CD4-positive, alpha-beta memory T cell (primary cell): ENCODE measurements around the gene NUP133. TPM values are rescaled to one million over a fixed set of nuclear protein-coding genes. Genes with fewer than 3 reads are reported as not detected.

Source experiments
- CTCF ChIA-PET: fragments of 350-600 bp; sonication (Branson Sonifier 250); formaldehyde crosslinking; loops from one replicate; lab custom pipeline; 2021; ENCODE audit warnings: inconsistent platforms; ENCODE audit not compliant: partially characterized antibody; lab: Charles Lee
- POLR2A ChIA-PET: fragments of 350-600 bp; sonication (Branson Sonifier 250); formaldehyde crosslinking; loops from one replicate; lab custom pipeline; 2021; ENCODE audit not compliant: partially characterized antibody; lab: Charles Lee
- DNase-seq, 5 donors: peaks; one replicate each; pipeline versions ENCODE4 v3.0.0 to v3.0.0-alpha.2; 2020 to 2022; ENCODE audit warnings: mixed read lengths in 1 of 5
- H3K27ac ChIP-seq: one replicate; pipeline ENCODE4 v1.7.0; 2013; ENCODE audit warnings: low read depth, low read length
- H3K27me3 ChIP-seq: 2 replicates; pipeline ENCODE4 v1.7.0; 2013; ENCODE audit warnings: mild to moderate bottlenecking, low read length, moderate library complexity; ENCODE audit not compliant: insufficient read depth
- H3K36me3 ChIP-seq: 2 replicates; pipeline ENCODE4 v1.7.0; 2013; ENCODE audit warnings: mild to moderate bottlenecking, low read length, moderate library complexity; ENCODE audit not compliant: insufficient read depth
- H3K4me1 ChIP-seq: 2 replicates; pipeline ENCODE4 v1.7.0; 2013; ENCODE audit warnings: mild to moderate bottlenecking, low read length, moderate library complexity; ENCODE audit not compliant: insufficient read depth
- H3K4me3 ChIP-seq, 2 donors: one replicate each; pipeline ENCODE4 v1.7.0; 2013; ENCODE audit warnings: low read length in 2 of 2, mild to moderate bottlenecking in 1 of 2
- H3K9me3 ChIP-seq, 2 donors: one replicate each; pipeline ENCODE4 v1.7.0; 2013; ENCODE audit warnings: low read length in 2 of 2, control low read depth in 1 of 2; ENCODE audit not compliant: control insufficient read depth in 1 of 2
- H3K27ac Mint-ChIP-seq, 7 donors: one replicate each; pipeline ENCODE4 v1.8.0; 2020 to 2021; ENCODE audit warnings: mixed read lengths in 7 of 7, mild to moderate bottlenecking in 6 of 7, inconsistent platforms in 3 of 7, moderate library complexity in 3 of 7
- H3K27me3 Mint-ChIP-seq, 2 donors: one replicate each; pipeline ENCODE4 v1.8.0; 2020 to 2021; ENCODE audit warnings: mixed read lengths in 2 of 2
- H3K36me3 Mint-ChIP-seq, 2 donors: one replicate each; pipeline ENCODE4 v1.8.0; 2020 to 2021; ENCODE audit warnings: mixed read lengths in 2 of 2, inconsistent platforms in 1 of 2, mild to moderate bottlenecking in 1 of 2
- H3K4me1 Mint-ChIP-seq, 4 donors: one replicate each; pipeline ENCODE4 v1.8.0; 2020 to 2021; ENCODE audit warnings: mixed read lengths in 4 of 4, mild to moderate bottlenecking in 1 of 4
- H3K4me3 Mint-ChIP-seq, 8 donors: one replicate each; pipeline ENCODE4 v1.8.0; 2020 to 2021; ENCODE audit warnings: mixed read lengths in 8 of 8, mild to moderate bottlenecking in 7 of 8, moderate library complexity in 6 of 8, inconsistent platforms in 3 of 8
- H3K9me3 Mint-ChIP-seq, 8 donors: one replicate each; pipeline ENCODE4 v1.8.0; 2020 to 2021; ENCODE audit warnings: mixed read lengths in 8 of 8, mild to moderate bottlenecking in 5 of 8, inconsistent platforms in 3 of 8, moderate library complexity in 1 of 8
- intact Hi-C: fragments of 100-400 bp; cut with micrococcal nuclease; formaldehyde crosslinking; loops from one replicate; pipeline ENCODE4 v1.15.1; 2023
- polyA plus RNA-seq, 2 donors: library from polyadenylated mRNA; unstranded; fragments of 300-500 nt; fragmentation: Illumina TruSeq; gene quantifications; one replicate each; pipeline ENCODE4 v1.2.3, GENCODE V29; 2021
- total RNA-seq, 2 experiments: library from RNA; stranded (reverse); gene quantifications; one replicate each; pipeline ENCODE4 v1.2.3, GENCODE V29; 2021

Gene NUP133
- total and polyA plus RNA-seq, 4 experiments from 2014 or later = 16.8 to 48.4 (median 32.2) TPM

DNA sequence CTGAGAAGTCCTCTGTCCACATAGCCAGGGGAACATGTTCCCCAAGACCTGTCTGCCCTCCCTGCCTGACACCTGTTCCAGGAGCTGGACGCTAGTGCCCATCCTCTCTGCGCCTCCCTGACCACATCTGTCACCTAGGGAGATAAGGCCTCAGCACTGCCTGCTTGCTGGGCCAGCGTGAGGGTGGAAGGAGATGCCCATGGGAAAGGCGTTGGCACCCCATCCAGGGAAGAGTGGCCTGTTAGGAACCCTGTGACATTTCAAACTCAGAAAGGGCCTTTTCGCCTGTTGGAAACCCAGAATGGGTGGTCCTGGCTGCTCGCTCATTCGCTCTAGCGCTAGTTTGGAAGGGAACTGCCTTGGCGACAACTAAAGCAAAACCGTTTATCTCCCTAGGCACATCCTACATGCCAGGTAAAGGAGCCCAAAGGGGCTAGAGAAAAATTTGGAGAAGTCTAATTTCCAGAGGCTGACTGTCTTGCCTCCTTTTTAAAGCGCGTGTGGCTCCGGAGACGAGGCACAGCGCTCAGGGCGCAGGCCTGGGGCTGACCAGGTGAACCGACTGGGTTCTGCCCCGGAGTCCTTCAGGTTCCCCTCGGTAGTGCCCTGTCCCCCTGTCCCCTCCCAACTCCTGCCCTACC is 74.7 kb downstream of the NUP133 start:
- peaks cover 34% of the 10 kb centered on the region for H3K27me3 ChIP-seq
- intact Hi-C loops = no loop called here
- H3K27me3 Mint-ChIP-seq = peaks cover 36 to 43% of the 10 kb centered on the region in 2 donors

DNA sequence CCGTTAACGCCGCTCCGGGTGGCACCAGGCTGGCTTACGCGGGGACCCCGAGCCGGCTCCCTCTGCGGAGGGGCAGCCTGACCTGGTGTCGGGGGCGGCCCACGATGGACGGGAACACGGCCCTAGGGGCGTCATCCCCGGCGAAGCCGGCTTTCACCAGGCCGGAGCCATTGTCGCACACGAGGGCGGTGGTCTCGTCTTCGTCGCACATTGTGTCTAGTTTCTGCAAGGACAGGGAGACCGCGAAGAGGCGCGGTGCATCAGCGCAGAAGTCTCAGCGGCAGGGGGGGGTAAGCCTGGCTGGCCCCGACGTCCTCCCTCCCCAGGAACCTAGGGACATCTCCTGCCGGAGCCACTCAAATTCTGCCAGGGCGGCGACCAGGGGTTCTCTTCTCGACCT is 75.2 kb downstream of the NUP133 start:
- H3K27ac ChIP-seq = no peak overlapping the region
- H3K36me3 Mint-ChIP-seq = peaks cover 0 to 3% of the 10 kb centered on the region in 2 donors
- H3K27ac Mint-ChIP-seq = no peak overlapping the region
- DNase-seq = no peak
- CTCF ChIA-PET = no interaction called here
- peaks cover 12 to 23% (median 19%) of the 10 kb centered on the region in 4 donors for H3K4me1 Mint-ChIP-seq
- peaks cover 38 to 45% of the 10 kb centered on the region in 2 donors for H3K27me3 Mint-ChIP-seq
- POLR2A ChIA-PET = no interaction called here
- peaks cover 0 to 4% (median 3%) of the 10 kb centered on the region in 8 donors for H3K9me3 Mint-ChIP-seq
- peaks cover 22% of the 10 kb centered on the region for H3K4me1 ChIP-seq
- no peaks in the 10 kb centered on the region for H3K36me3 ChIP-seq
- no peaks in the 10 kb centered on the region for H3K9me3 ChIP-seq
- intact Hi-C loops = no loop called here
- no peak overlapping the region for H3K4me3 ChIP-seq
- peak overlapping the region in 5 of 8 donors; percentile 12 to 76 (median 60) for H3K4me3 Mint-ChIP-seq
- H3K27me3 ChIP-seq = peaks cover 34% of the 10 kb centered on the region

More for the DNA sequence above, 74.7 kb downstream of the NUP133 start:
- H3K27ac Mint-ChIP-seq = no peak overlapping the region
- Histone ChIP-seq H3K36me3 (no peaks in the 10 kb centered on the region), H3K4me3 (no peak overlapping the region), H3K4me1 (peaks cover 22% of the 10 kb centered on the region), H3K9me3 (no peaks in the 10 kb centered on the region), H3K27ac (no peak overlapping the region)
- ChIA-PET POLR2A (no interaction called here), CTCF (no interaction called here)
- H3K9me3 Mint-ChIP-seq = peaks cover 0 to 4% (median 3%) of the 10 kb centered on the region in 8 donors
- no peak for DNase-seq
- peaks cover 12 to 23% (median 19%) of the 10 kb centered on the region in 4 donors for H3K4me1 Mint-ChIP-seq
- peaks cover 0 to 3% of the 10 kb centered on the region in 2 donors for H3K36me3 Mint-ChIP-seq
- peak overlapping the region in 5 of 8 donors; percentile 12 to 62 (median 55) for H3K4me3 Mint-ChIP-seq

DNA sequence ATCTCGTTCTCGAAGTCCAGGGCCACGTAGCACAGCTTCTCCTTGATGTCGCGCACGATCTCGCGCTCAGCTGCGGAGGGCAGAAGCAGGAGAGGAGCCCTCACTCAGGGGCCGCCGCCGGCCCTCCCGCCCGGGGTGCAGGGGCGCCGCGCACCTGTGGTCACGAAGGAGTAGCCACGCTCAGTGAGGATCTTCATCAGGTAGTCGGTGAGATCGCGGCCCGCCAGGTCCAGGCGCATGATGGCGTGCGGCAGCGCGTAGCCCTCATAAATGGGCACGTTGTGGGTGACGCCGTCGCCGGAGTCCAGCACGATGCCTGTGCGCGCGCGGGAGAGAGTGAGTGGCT is 76.1 kb downstream of the NUP133 start:
- POLR2A ChIA-PET = no interaction called here
- Mint-ChIP-seq H3K4me3 (peak overlapping the region in 7 of 8 donors; percentile 60 to 90 (median 87)), H3K27ac (peak overlapping the region in 1 of 7 donors; percentile 66), H3K27me3 (peaks cover 38 to 48% of the 10 kb centered on the region in 2 donors), H3K36me3 (peaks cover 0 to 3% of the 10 kb centered on the region in 2 donors), H3K4me1 (peaks cover 12 to 23% (median 19%) of the 10 kb centered on the region in 4 donors), H3K9me3 (peaks cover 0 to 4% (median 2%) of the 10 kb centered on the region in 8 donors)
- Histone ChIP-seq H3K27ac (no peak overlapping the region), H3K4me1 (peaks cover 22% of the 10 kb centered on the region), H3K9me3 (no peaks in the 10 kb centered on the region), H3K4me3 (peak overlapping the region in 1 of 2 donors; percentile 38), H3K27me3 (peaks cover 34% of the 10 kb centered on the region), H3K36me3 (no peaks in the 10 kb centered on the region)
- CTCF ChIA-PET = no interaction called here
- DNase-seq = no peak
- intact Hi-C loops = no loop called here

DNA sequence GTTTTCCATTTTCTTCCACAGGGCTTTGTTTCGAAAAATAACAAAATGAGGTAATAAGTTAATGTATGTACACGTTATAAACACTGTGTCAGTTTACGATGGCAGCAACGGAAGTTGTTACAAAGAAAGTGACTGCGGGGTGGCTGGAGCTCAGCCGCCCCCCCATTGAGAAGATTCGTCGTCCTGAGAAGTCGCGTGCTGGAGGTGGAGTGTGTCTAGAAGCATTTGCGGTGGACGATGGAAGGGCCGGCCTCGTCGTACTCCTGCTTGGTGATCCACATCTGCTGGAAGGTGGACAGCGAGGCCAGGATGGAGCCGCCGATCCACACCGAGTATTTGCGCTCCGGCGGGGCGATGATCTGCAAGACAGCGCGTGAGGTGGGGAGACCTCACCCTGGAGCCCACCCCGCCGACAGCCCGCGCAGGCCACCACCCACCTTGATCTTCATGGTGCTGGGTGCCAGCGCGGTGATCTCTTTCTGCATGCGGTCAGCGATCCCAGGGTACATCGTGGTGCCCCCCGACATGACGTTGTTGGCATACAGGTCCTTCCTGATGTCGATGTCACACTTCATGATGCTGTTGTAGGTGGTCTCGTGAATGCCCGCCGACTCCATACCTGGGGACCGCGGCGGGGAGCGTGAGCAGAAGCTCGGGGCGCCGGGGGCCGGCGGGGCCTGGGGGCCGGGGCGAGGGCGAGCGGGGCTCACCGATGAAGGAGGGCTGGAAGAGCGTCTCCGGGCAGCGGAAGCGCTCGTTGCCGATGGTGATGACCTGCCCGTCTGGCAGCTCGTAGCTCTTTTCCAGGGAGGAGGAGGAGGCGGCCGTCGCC is 76.6 kb downstream of the NUP133 start:
- no peaks in the 10 kb centered on the region for H3K36me3 ChIP-seq
- peaks cover 0 to 4% (median 2%) of the 10 kb centered on the region in 8 donors for H3K9me3 Mint-ChIP-seq
- H3K27me3 ChIP-seq = peaks cover 34% of the 10 kb centered on the region
- POLR2A ChIA-PET = no interaction called here
- peaks cover 0 to 3% of the 10 kb centered on the region in 2 donors for H3K36me3 Mint-ChIP-seq
- DNase-seq = peak in 2 of 5 donors; percentile 18 to 19
- peaks cover 42 to 51% of the 10 kb centered on the region in 2 donors for H3K27me3 Mint-ChIP-seq
- peaks cover 22% of the 10 kb centered on the region for H3K4me1 ChIP-seq
- CTCF ChIA-PET = no interaction called here
- peaks cover 12 to 23% (median 19%) of the 10 kb centered on the region in 4 donors for H3K4me1 Mint-ChIP-seq
- peak overlapping the region; percentile 75 to 92 (median 88) for H3K4me3 Mint-ChIP-seq
- intact Hi-C loops = no loop called here
- no peaks in the 10 kb centered on the region for H3K9me3 ChIP-seq
- H3K4me3 ChIP-seq = peak overlapping the region in 1 of 2 donors; percentile 38
- peak overlapping the region in 2 of 7 donors; percentile 3 to 35 for H3K27ac Mint-ChIP-seq
- H3K27ac ChIP-seq = no peak overlapping the region

DNA sequence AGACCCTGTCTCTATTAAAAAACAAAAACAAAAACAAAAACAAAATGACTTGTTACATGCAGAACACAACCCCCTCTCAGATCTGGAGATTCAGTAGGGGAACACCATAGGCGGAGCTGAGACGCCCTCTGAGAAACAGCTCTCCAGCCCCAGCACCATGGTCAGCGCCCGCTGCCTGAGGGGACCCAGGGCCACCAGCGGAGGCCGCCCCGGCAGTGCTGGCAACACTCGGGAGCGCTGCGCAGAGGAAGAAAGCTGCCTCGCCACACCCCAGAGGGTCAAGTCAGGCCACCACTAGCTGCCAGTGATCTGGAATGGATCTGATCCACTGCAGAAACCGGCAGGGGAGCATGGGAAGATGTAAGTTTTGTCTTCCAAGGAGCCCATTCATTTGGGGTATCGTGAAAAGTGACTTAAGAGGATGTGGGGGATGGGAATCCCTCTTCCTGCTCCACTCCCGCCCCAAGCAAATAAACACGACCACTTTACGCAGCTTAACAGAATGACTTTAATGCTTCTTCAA is 77.3 kb downstream of the NUP133 start:
- H3K4me3 Mint-ChIP-seq = peak overlapping the region; percentile 75 to 92 (median 88)

DNA sequence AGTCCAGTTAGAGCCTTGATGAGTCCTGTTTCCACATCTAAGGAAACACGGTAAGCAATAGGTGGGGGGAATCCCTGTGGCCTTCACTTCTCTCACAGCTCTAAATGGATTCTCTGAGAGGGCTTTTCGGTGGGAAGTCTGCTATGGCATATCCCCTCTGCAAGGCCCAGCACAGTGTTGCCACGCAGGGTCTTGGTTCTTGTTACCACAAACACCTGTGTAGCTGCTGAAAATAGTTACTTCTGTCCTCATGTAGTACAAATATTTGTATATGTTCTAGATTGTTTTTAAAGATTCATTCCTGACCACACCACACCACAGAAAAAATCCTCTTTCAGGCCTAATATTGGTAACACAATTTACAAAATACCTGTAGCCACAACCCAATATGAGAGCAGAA is 79.9 kb downstream of the NUP133 start:
- Histone ChIP-seq H3K9me3 (no peaks in the 10 kb centered on the region), H3K27me3 (peaks cover 17% of the 10 kb centered on the region), H3K36me3 (no peaks in the 10 kb centered on the region), H3K27ac (no peak overlapping the region), H3K4me1 (peaks cover 15% of the 10 kb centered on the region), H3K4me3 (no peak overlapping the region)
- H3K4me3 Mint-ChIP-seq = no peak overlapping the region
- H3K9me3 Mint-ChIP-seq = peaks cover 0 to 18% (median 12%) of the 10 kb centered on the region in 8 donors
- H3K27ac Mint-ChIP-seq = no peak overlapping the region
- ChIA-PET POLR2A (no interaction called here), CTCF (no interaction called here)
- peaks cover 3% of the 10 kb centered on the region in 2 donors for H3K36me3 Mint-ChIP-seq
- H3K27me3 Mint-ChIP-seq = peaks cover 47 to 48% of the 10 kb centered on the region in 2 donors
- no peak for DNase-seq
- H3K4me1 Mint-ChIP-seq = peaks cover 11 to 23% (median 18%) of the 10 kb centered on the region in 4 donors
- intact Hi-C loops = no loop called here

More for the DNA sequence above, 77.3 kb downstream of the NUP133 start:
- Mint-ChIP-seq H3K27me3 (peaks cover 40 to 54% of the 10 kb centered on the region in 2 donors), H3K27ac (peak overlapping the region in 2 of 7 donors; percentile 3 to 35), H3K9me3 (peaks cover 0 to 4% (median 2%) of the 10 kb centered on the region in 8 donors), H3K36me3 (peaks cover 0 to 3% of the 10 kb centered on the region in 2 donors), H3K4me1 (peaks cover 12 to 23% (median 19%) of the 10 kb centered on the region in 4 donors)
- H3K9me3 ChIP-seq = no peaks in the 10 kb centered on the region
- POLR2A ChIA-PET = no interaction called here
- peaks cover 32% of the 10 kb centered on the region for H3K27me3 ChIP-seq
- peaks cover 22% of the 10 kb centered on the region for H3K4me1 ChIP-seq
- intact Hi-C loops = no loop called here
- H3K36me3 ChIP-seq = no peaks in the 10 kb centered on the region
- H3K4me3 ChIP-seq = peak overlapping the region in 1 of 2 donors; percentile 32
- H3K27ac ChIP-seq = no peak overlapping the region
- CTCF ChIA-PET = no interaction called here
- DNase-seq = peak in 3 of 5 donors; percentile 21 to 37 (median 25)

DNA sequence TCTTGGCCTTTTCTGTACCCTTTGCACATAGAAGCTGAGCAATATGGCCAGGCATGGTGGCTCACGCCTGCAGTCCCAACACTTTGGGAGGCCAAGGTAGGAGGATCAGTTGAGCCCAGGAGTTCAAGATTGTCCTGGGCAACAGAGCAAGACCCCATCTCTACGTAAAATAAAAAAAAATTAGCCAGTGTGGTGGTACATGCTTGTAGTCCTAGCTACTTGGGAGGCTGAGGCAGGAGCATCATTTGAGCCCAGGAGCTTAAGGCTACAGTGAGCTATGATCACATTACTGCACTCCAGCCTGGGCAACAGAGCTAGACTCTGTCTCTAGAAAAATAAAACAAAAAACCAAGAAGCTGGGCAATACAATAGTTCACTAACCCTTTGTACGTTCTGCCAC is 80.6 kb downstream of the NUP133 start:
- Mint-ChIP-seq H3K27ac (no peak overlapping the region), H3K36me3 (peaks cover 3% of the 10 kb centered on the region in 2 donors), H3K27me3 (peaks cover 46 to 52% of the 10 kb centered on the region in 2 donors), H3K9me3 (peaks cover 0 to 23% (median 14%) of the 10 kb centered on the region in 8 donors), H3K4me3 (no peak overlapping the region), H3K4me1 (peaks cover 10 to 22% (median 17%) of the 10 kb centered on the region in 4 donors)
- ChIA-PET POLR2A (no interaction called here), CTCF (no interaction called here)
- DNase-seq = no peak
- no peak overlapping the region for H3K27ac ChIP-seq
- H3K9me3 ChIP-seq = no peaks in the 10 kb centered on the region
- H3K4me1 ChIP-seq = peaks cover 13% of the 10 kb centered on the region
- no peak overlapping the region for H3K4me3 ChIP-seq
- H3K36me3 ChIP-seq = no peaks in the 10 kb centered on the region
- intact Hi-C loops = no loop called here
- H3K27me3 ChIP-seq = peaks cover 17% of the 10 kb centered on the region
